K562 (cell line): Measurements from ENCODE around the gene NOLC1. TPM values are rescaled to one million over a fixed set of nuclear protein-coding genes. Genes with fewer than 3 reads are reported as not detected.

ENCODE experiments used
- CHAMP1 ChIP-seq: fragments of 450-650 bp; IDR thresholded peaks from 2 replicates; pipeline ENCODE4 v1.6.1; 2016; ENCODE audit warnings: mild to moderate bottlenecking
- E2F6 ChIP-seq, 2 experiments: IDR thresholded peaks; 2 replicates each; pipeline ENCODE4 v1.6.1; 2011; ENCODE audit warnings: borderline replicate concordance in 1 of 2, control low read depth in 1 of 2, low read depth in 1 of 2, low read length in 1 of 2, mild to moderate bottlenecking in 1 of 2, mixed read lengths in 1 of 2, moderate library complexity in 1 of 2; ENCODE audit not compliant: insufficient read depth in 1 of 2, insufficient read length in 1 of 2, poor library complexity in 1 of 2, severe bottlenecking in 1 of 2; ENCODE audit errors: extremely low read depth in 1 of 2
- EP300 ChIP-seq: IDR thresholded peaks from 2 replicates; pipeline ENCODE4 v1.6.1; 2012; ENCODE audit warnings: low read length, improper control_type of control experiment
- KAT8 ChIP-seq: fragments of 450-650 bp; IDR thresholded peaks from 2 replicates; pipeline ENCODE4 v1.6.1; 2016; ENCODE audit warnings: low read depth, mild to moderate bottlenecking
- KLF16 ChIP-seq: IDR thresholded peaks from 2 replicates; pipeline ENCODE4 v1.6.1; 2016; ENCODE audit warnings: antibody characterized with exemption
- KLF6 ChIP-seq: fragments of 250-450 bp; sonication (Bioruptor Pico); IDR thresholded peaks from 2 replicates; pipeline ENCODE4 v1.4.0; 2020; ENCODE audit warnings: mild to moderate bottlenecking, moderate library complexity, borderline replicate concordance
- RBM22 ChIP-seq: fragments of 200-400 bp; formaldehyde crosslinking; IDR thresholded peaks from 2 replicates; pipeline ENCODE4 v1.6.1; 2018; ENCODE audit warnings: low read length, low read depth; ENCODE audit not compliant: poor library complexity, severe bottlenecking
- SRSF1 ChIP-seq: fragments of 200-400 bp; formaldehyde crosslinking; IDR thresholded peaks from 2 replicates; pipeline ENCODE4 v1.6.1; 2017; ENCODE audit warnings: mild to moderate bottlenecking, low read depth, low read length, moderate library complexity
- STAT5B ChIP-seq: fragments of 250-450 bp; sonication (Bioruptor Pico); IDR thresholded peaks from 2 replicates; pipeline ENCODE4 v1.8.0; 2021; ENCODE audit warnings: mild to moderate bottlenecking, inconsistent platforms
- TAF9B ChIP-seq: fragments of 450-650 bp; IDR thresholded peaks from 2 replicates; pipeline ENCODE4 v1.6.1; 2018; ENCODE audit warnings: mild to moderate bottlenecking; ENCODE audit not compliant: partially characterized antibody
- TARDBP ChIP-seq: fragments of 450-650 bp; IDR thresholded peaks from 2 replicates; pipeline ENCODE4 v1.6.1; 2016
- TFE3 ChIP-seq: fragments of 450-650 bp; formaldehyde crosslinking; IDR thresholded peaks from 2 replicates; pipeline ENCODE4 v1.4.0; 2020; ENCODE audit warnings: mild to moderate bottlenecking, mixed read lengths
- THAP7 ChIP-seq: fragments of 250-450 bp; sonication (Bioruptor Pico); IDR thresholded peaks from 2 replicates; pipeline ENCODE4 v1.5.0; 2021
- ZKSCAN8 ChIP-seq: fragments of 200-800 bp; sonication (Bioruptor generic); IDR thresholded peaks from 2 replicates; pipeline ENCODE4 v1.6.1; 2016; ENCODE audit warnings: missing genetic modification characterization, missing compliant biosample characterization
- ZNF24 ChIP-seq: fragments of 450-650 bp; IDR thresholded peaks from 2 replicates; pipeline ENCODE4 v1.6.1; 2016
- ZNF431 ChIP-seq: sonication (generic); formaldehyde crosslinking; IDR thresholded peaks from 2 replicates; pipeline ENCODE4 v1.8.0; 2022; ENCODE audit warnings: mild to moderate bottlenecking, missing genetic modification reagents
- ZNF609 ChIP-seq: sonication (generic); formaldehyde crosslinking; IDR thresholded peaks from 2 replicates; pipeline ENCODE4 v1.8.1; 2023; ENCODE audit warnings: missing genetic modification reagents, mild to moderate bottlenecking, borderline replicate concordance
- polyA plus RNA-seq, 8 experiments: library from polyadenylated mRNA; depleted of rRNA in 4 of 8; stranded (reverse) in 5 of 8; unstranded in 3 of 8; fragments of >200 nt; fragmentation: Nextera tagmentation in 2 of 8; fragmentation: Illumina TruSeq in 1 of 8; extraction: Ambion mirVana in 2 of 8; extraction: Trizol in 1 of 8; gene quantifications; 2 replicates each; pipeline versions ENCODE4 v1.2.1 to v1.2.3, GENCODE V29; 2011 to 2014; ENCODE audit warnings: inconsistent platforms in 1 of 8, missing spikeins in 1 of 8
- total RNA-seq, 7 experiments: library from RNA; depleted of rRNA in 6 of 7; stranded (reverse); fragments of >200 nt in 6 of 7; fragmentation: Illumina TruSeq in 2 of 7; extraction: Trizol in 2 of 7; gene quantifications; 2 replicates each; pipeline versions ENCODE4 v1.2.1 to v1.2.3, GENCODE V29; 2011 to 2021; ENCODE audit warnings: low replicate concordance in 1 of 7

The NOLC1 gene
- total and polyA plus RNA-seq, 9 of the 15 experiments (the other 6 are each of a cell fraction or from before 2014, with no cell fraction given), result 102 to 310 (median 165) TPM

GRCh38 chr10:102132563-102133372 is 19.4 kb upstream of the NOLC1 start, which contains the start of gene PPRC1 (continued):
- TF ChIP-seq KLF16 (no peak), THAP7 (no peak), TFE3 (CRISPR knock-in tag) (no peak), E2F6 (IDR thresholded peaks at IDR 0.05; ENCODE audit: borderline replicate concordance in 1 of 2, extremely low read depth in 1 of 2, insufficient read depth in 1 of 2, insufficient read length in 1 of 2, low read depth in 1 of 2, low read length in 1 of 2, poor library complexity in 1 of 2, severe bottlenecking in 1 of 2) (no peak), KLF6 (CRISPR knock-in tag) (peak; percentile 26; the same call in 1 of the 2 replicates), CHAMP1 (no peak), TAF9B (peak; percentile 75), STAT5B (no peak), EP300 (peak; percentile 24; the same call in 1 of the 2 replicates), TARDBP (peak; percentile 29; the same call in 1 of the 2 replicates), ZNF431 (CRISPR knock-in tag) (no peak), SRSF1 (no peak), ZKSCAN8 (CRISPR knock-in tag) (no peak), KAT8 (no peak), ZNF609 (CRISPR knock-in tag) (no peak), RBM22 (no peak), ZNF24 (no peak)
